ENCODE results near the gene TMEM45B.

GRCh38 chr11:129881570-129882170 is 66.0 kb downstream of the TMEM45B start:
- TF ChIP-seq CTCF (IDR thresholded peaks at IDR 0.05) (peak in 6 of 7 experiments; percentile 10 to 43 (median 25)), POLR2A (IDR thresholded peaks at IDR 0.05) (no peak)
